GM12875 (cell line): ENCODE data around the gene FNDC3B.

Experiments used
- H3K4me3 ChIP-seq: one replicate; pipeline ENCODE4 v1.5.1; 2011; ENCODE audit warnings: low read depth, low read length, control low read depth
- CTCF ChIP-seq: IDR thresholded peaks from 2 replicates; pipeline ENCODE4 v1.5.1; 2011; ENCODE audit warnings: low read depth, mild to moderate bottlenecking, control low read depth, inconsistent platforms, low read length, moderate library complexity, borderline replicate concordance; ENCODE audit not compliant: insufficient read depth

FNDC3B gene

GRCh38 chr3:172171396-172172075 is 132.2 kb downstream of the FNDC3B start:
- TF ChIP-seq CTCF = no peak

GRCh38 chr3:172173316-172174254 is 134.2 kb downstream of the FNDC3B start:
- no peak for TF ChIP-seq CTCF
- H3K4me3 ChIP-seq = no peak overlapping the region

More at GRCh38 chr3:172171396-172172075, 132.2 kb downstream of the FNDC3B start:
- no peak overlapping the region for H3K4me3 ChIP-seq

GRCh38 chr3:172174513-172175253 is 135.3 kb downstream of the FNDC3B start:
- no peak overlapping the region for H3K4me3 ChIP-seq
- TF ChIP-seq CTCF = no peak

GRCh38 chr3:172175254-172175599 is 135.8 kb downstream of the FNDC3B start:
- no peak overlapping the region for H3K4me3 ChIP-seq
- no peak for TF ChIP-seq CTCF

- H3K4me3 ChIP-seq = no peak overlapping the region
- TF ChIP-seq CTCF = no peak
These were observed 136.8 kb downstream of the FNDC3B start for GRCh38 chr3:172176061-172176770.

GRCh38 chr3:172177046-172177445 is 137.7 kb downstream of the FNDC3B start:
- no peak for TF ChIP-seq CTCF
- H3K4me3 ChIP-seq = no peak overlapping the region
